ENCODE measurements around the gene ALDH9A1. TPM values are rescaled to one million over a fixed set of nuclear protein-coding genes. Genes with fewer than 3 reads are reported as not detected.

The ALDH9A1 gene
- total and polyA plus RNA-seq, 2 of the 4 experiments (the other 2 are of a cell fraction) = 43.5 to 43.7 TPM

DNA sequence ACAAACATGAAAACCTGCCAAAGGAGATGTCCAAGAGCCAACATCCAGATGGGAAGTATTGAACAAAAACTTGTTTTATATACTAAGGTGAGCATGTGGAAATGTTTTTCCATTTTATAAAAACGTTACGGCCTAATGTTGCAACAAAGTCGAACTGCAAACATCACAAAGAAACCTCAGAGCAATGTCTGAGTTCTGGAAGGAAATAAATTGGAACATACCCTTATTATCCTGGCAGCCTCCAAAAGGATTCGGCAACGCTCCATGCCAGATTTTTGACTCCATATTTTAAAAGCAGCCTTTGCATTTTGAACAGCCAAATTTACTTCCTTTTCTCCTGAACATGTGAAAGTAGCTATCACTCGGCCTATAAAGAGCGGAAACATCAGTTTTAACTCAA, 3.3 kb downstream of the ALDH9A1 start:
- Histone ChIP-seq H3K36me3 (ENCODE audit: control insufficient read depth, insufficient read depth, low read length) (peaks cover 5% of the 10 kb centered on the region), H2AK9ac (replicated peaks; ENCODE audit: low read depth, low read length, poor library complexity) (no peak overlapping the region), H3K56ac (ENCODE audit: extremely low read depth, insufficient read depth, low read length) (no peak overlapping the region), H3K23ac (ENCODE audit: low read depth, low read length) (no peak overlapping the region), H2BK5ac (ENCODE audit: low read depth, low read length, poor library complexity, severe bottlenecking) (no peak overlapping the region), H3K27ac (ENCODE audit: insufficient read depth, low read length) (no peak overlapping the region), H3K79me1 (ENCODE audit: low read depth in 1 of 2, low read length in 2 of 2) (peaks cover 2 to 27% of the 10 kb centered on the region in 2 experiments; a peak in 3 of 4 replicates), H3K4me2 (ENCODE audit: low read depth, low read length) (no peak overlapping the region), H2BK15ac (ENCODE audit: low read depth, low read length) (no peak overlapping the region), H2AK5ac (ENCODE audit: low read depth, low read length) (no peak overlapping the region), H2BK120ac (ENCODE audit: low read depth, low read length) (no peak overlapping the region), H3K4me1 (ENCODE audit: control insufficient read depth, insufficient read depth, low read length) (no peaks in the 10 kb centered on the region), H3K9me3 (ENCODE audit: control insufficient read depth, insufficient read depth, low read length) (no peaks in the 10 kb centered on the region), H4K8ac (ENCODE audit: low read depth in 2 of 2, low read length in 2 of 2) (no peak overlapping the region), H2AFZ (replicated peaks; ENCODE audit: low read length, poor library complexity) (no peak overlapping the region), H4K20me1 (ENCODE audit: insufficient read depth, low read length) (no peaks in the 10 kb centered on the region), H4K5ac (ENCODE audit: low read depth, low read length) (no peak overlapping the region), H3K27me3 (ENCODE audit: control insufficient read depth, insufficient read depth, low read length) (no peaks in the 10 kb centered on the region), H3K4ac (ENCODE audit: low read depth, low read length) (no peak overlapping the region), H3K9me1 (ENCODE audit: insufficient read depth, low read length) (no peaks in the 10 kb centered on the region), H3K9ac (ENCODE audit: low read depth, low read length) (no peak overlapping the region), H3K4me3 (ENCODE audit: insufficient read depth, low read depth, low read length) (no peak overlapping the region), H4K91ac (ENCODE audit: insufficient read depth, low read depth, low read length) (no peak overlapping the region), H3K14ac (replicated peaks; ENCODE audit: low read depth, low read length) (no peak overlapping the region), H2BK20ac (ENCODE audit: low read depth, low read length) (no peak overlapping the region), H3K18ac (ENCODE audit: low read depth, low read length) (no peak overlapping the region)
- no CpG with 5 or more reads among the region's 7 CpGs for WGBS, 2 experiments (ENCODE audit: extremely low coverage in 2 of 2, insufficient read length in 1 of 2)
- POLR2A ChIA-PET (ENCODE audit: unreplicated experiment) = interaction anchor here (0.6 kb wide), 1 partner anchor 60 kb away, joined by 3 read pairs; no protein-coding TSS in a partner anchor
- no peak for TF ChIP-seq POLR2A (IDR thresholded peaks at IDR 0.05; ENCODE audit: low read depth, low read length)
- no peak for TF ChIP-seq MXI1 (IDR thresholded peaks at IDR 0.05; ENCODE audit: borderline replicate concordance, low read depth, low read length)
- TF ChIP-seq, protein P1, sequence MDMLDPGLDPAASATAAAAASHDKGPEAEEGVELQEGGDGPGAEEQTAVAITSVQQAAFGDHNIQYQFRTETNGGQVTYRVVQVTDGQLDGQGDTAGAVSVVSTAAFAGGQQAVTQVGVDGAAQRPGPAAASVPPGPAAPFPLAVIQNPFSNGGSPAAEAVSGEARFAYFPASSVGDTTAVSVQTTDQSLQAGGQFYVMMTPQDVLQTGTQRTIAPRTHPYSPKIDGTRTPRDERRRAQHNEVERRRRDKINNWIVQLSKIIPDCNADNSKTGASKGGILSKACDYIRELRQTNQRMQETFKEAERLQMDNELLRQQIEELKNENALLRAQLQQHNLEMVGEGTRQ (IDR thresholded peaks at IDR 0.05; ENCODE audit: low read depth, low read length) = no peak
- no peak for TF ChIP-seq FOS (IDR thresholded peaks at IDR 0.05; ENCODE audit: low read depth, low read length)
- TF ChIP-seq BHLHE40 (IDR thresholded peaks at IDR 0.05; ENCODE audit: low read depth, low read length) = no peak
- TF ChIP-seq NFE2L2 (IDR thresholded peaks at IDR 0.05; ENCODE audit: low read depth, low read length) = no peak
- TF ChIP-seq MAFK (IDR thresholded peaks at IDR 0.05; ENCODE audit: low read depth, low read length) = no peak
- no peak for TF ChIP-seq MAZ (IDR thresholded peaks at IDR 0.05; ENCODE audit: borderline replicate concordance, low read depth, low read length)
- no peak for TF ChIP-seq RFX5 (IDR thresholded peaks at IDR 0.05; ENCODE audit: low read depth, low read length)
- TF ChIP-seq RAD21 (IDR thresholded peaks at IDR 0.05; ENCODE audit: low read length) = no peak
- TF ChIP-seq, protein P2, sequence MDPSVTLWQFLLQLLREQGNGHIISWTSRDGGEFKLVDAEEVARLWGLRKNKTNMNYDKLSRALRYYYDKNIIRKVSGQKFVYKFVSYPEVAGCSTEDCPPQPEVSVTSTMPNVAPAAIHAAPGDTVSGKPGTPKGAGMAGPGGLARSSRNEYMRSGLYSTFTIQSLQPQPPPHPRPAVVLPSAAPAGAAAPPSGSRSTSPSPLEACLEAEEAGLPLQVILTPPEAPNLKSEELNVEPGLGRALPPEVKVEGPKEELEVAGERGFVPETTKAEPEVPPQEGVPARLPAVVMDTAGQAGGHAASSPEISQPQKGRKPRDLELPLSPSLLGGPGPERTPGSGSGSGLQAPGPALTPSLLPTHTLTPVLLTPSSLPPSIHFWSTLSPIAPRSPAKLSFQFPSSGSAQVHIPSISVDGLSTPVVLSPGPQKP (IDR thresholded peaks at IDR 0.05; ENCODE audit: borderline replicate concordance, low read depth, low read length) = no peak
- no peak for TF ChIP-seq CEBPB (IDR thresholded peaks at IDR 0.05; ENCODE audit: low read depth, low read length)
- TF ChIP-seq RCOR1 (IDR thresholded peaks at IDR 0.05; ENCODE audit: insufficient replicate concordance, low read length) = no peak
- ATAC-seq (ENCODE audit: low read depth) (no peak), DNase-seq (no peak)
- intact Hi-C loops (cut with micrococcal nuclease) = no loop called here
- CTCF ChIA-PET = interaction anchor here (0.6 kb wide), 1 partner anchor 19 kb away, joined by 3 read pairs; no protein-coding TSS in a partner anchor
- dilution Hi-C loops (cut with HindIII; ENCODE audit: low sequenced_read_pairs, unreplicated experiment) = no loop called here
- in situ Hi-C loops (cut with MboI; ENCODE audit: low sequenced_read_pairs) = no loop called here
- no TSS peak for BruUV-seq (replicated peaks)
